Measurements from ENCODE around the gene MSTN.
"Not testable (repeated sequence)": the region's sequence is repeated elsewhere in the genome, so short reads cannot be mapped to it uniquely, and the experiment has no call there.

The MSTN gene

GRCh38 chr2:190063624-190064023 lies 1.1 kb upstream of the MSTN start:
- no peak for DNase-seq (ENCODE audit: low read depth)

DNA sequence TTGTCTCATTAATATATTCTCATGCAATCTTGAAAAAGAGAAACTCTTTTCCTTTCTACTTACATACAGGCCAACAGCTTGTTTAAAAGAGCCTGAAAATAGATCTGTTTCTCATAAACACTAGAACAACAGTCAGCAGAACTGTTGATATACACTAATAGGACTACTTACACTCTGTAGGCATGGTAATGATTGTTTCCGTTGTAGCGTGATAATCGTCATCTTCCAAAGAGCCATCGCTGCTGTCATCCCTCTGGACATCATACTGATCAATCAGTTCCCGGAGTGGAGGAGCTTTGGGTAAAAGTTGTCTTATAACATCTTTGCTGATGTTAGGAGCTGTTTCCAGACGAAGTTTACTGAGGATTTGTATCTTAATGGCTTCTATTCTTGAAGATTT lies 476 bp downstream of the MSTN start:
- no peak for DNase-seq (ENCODE audit: low read depth)

DNA sequence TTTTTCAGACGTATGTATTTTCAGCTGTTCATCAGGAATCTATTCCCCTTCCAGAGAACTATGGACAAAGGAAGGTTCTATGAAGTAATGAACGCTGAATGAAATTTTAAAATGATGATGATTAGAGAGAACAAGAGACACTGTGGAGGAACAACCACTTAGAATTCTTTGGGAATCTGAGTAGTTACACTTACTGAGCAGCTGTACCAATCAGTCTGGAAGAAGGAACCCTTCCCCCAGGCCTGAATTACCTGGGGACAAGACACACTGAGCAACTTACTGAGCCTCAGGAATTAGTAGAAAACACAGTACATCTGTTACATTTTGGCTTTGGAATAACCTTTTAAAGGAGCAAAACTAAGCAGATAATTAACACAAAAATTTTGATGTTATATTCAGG lies 1.9 kb downstream of the MSTN start:
- no peak for DNase-seq (ENCODE audit: low read depth)

- DNase-seq (ENCODE audit: low read depth): no peak
Measured at GRCh38 chr2:190060019-190060418, 2.5 kb downstream of the MSTN start.

DNA sequence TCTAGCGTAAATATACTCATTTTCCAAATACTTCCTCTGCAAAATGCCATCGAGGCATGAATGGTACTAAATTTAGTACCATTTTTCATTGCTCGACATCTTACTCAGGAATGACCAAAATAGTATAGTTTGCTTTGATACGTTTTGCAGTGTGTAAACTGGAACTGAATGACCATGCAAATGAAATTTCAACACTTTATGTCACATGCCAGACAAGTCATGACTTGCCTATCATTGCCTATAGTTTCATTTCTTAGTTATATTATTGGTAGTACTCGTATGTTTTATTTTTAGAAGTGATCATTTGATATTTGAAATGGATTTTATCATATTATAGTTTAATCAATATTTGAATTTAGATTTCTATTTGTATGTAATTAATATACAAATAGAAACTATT lies 9.1 kb downstream of the MSTN start:
- DNase-seq (ENCODE audit: low read depth): no peak

GRCh38 chr2:190052307-190052706 lies 10.2 kb downstream of the MSTN start:
- DNase-seq (ENCODE audit: low read depth): no peak

DNA sequence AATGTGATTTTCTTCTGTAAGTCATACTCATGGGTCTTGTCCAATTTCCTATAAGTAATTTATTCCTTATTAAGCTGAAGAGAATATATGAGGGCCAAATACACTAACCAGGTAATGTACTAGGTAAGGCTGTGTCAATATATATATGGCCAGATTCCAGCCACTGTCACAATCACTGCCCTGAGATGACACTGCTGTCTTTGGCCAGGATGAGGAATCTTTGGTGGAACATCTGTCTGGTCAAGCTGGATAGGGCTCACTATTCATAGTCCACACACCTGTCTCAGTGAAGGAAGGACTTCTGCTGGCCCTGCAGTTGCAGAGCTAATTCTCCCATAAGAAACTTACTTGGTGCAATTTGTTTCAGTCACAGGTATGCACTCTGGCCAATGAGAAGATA lies 11.3 kb downstream of the MSTN start:
- no peak for DNase-seq (ENCODE audit: low read depth)

DNA sequence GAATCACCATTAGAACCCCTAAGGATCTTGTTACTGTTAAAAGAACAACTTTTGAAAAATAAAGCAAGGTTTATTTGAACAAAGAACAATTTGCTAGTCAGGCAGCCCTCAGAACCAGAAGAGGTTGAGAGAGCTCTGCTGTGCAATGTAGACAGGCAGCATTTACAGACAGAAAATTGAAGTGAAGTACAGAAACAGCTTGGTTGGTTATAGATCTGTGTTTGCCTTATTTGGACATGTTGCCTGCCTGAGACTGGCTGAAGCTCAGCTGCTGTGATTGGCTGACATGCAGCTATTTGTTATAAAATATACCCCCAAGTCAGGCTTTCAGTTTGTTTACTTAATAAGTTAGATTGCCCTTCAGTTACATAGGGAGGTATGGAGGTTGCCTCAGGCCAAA lies 12.5 kb downstream of the MSTN start:
- DNase-seq (ENCODE audit: low read depth): no peak

DNA sequence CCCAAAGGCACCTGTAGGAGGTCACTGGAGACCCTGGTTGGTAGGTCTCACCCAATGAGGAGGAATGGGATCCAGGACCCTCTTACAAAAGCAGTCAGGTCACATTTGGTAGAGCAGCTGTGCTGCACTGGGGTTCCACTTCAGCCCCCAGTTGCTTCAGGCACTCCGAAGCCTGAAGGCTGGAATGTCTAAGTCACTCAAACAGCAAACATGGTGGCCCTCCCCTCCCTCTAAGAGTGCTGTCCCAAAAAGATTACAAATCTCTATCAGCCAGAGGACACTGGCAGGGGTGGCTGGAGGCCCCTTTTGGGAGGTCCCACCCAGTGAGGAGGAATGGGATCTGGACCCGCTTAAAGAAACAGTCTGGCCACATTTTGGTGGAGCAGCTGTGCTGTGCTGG lies 17.7 kb downstream of the MSTN start:
- no peak for DNase-seq (ENCODE audit: low read depth)

DNA sequence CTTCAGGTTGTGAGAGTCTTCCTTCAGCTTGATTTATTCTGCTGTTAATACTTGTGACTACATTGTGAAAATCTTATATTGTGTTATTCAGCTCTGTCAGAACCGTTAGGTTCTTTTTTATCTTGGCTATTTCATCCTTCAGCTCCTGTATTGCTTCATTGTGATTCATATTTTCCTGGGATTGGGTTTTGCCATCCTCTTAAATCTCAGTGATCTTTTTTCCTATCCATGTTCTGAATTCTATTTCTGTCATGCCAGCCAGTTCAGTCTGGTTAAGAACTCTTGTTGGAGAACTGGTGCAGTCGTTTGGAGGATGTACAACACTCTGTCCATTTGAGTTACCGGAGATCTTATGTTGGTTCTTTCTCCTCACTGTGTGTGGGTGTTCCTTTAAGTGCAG lies 19.1 kb downstream of the MSTN start:
- no peak for DNase-seq (ENCODE audit: low read depth)

- no peak for DNase-seq (ENCODE audit: low read depth)
Measured at GRCh38 chr2:190036071-190036470, 26.5 kb downstream of the MSTN start.

- DNase-seq (ENCODE audit: low read depth): not testable (repeated sequence)
Measured at GRCh38 chr2:190034417-190034816, 28.1 kb downstream of the MSTN start.

- DNase-seq (ENCODE audit: low read depth): no peak
Measured at GRCh38 chr2:190031969-190032618, 30.4 kb downstream of the MSTN start.

- DNase-seq (ENCODE audit: low read depth): no peak
Measured at GRCh38 chr2:190023860-190024259, 38.7 kb downstream of the MSTN start.

DNA sequence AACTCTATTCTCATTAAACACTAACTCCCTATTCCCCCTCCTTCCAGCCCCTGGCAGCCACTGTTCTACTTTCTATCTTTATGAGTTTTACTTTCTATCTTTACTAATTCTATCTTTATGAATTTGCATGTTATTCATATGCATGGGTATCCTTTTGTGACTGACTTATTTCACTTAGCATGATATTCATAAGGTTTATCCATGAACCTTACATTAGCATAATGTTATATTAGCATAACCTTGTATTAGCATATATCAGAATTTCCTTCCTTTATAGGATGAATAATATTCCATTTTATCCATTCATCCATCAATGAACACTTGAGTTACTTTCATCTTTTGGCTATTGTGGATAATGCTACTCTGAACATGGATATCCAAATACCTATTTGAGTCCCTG lies 41.8 kb downstream of the MSTN start:
- no peak for DNase-seq (ENCODE audit: low read depth)

DNA sequence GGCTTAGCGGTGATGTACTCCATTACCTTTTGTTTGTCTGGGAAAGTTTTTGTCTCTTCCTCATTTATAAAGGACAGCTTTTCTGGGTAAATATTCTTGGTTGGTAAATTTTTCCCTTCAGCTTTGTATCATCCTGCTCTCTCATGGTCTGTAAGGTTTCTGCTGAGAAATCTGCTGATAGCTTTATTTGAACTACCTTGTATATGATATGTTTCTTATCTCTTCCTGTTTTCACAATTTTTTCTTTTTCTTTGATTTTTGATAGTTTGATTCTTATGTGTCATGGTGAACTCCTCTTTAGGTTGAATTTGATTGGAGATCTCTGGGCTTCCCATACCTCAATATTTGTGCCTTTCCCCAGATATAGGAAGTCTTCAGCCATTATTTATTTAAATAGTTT lies 44.7 kb downstream of the MSTN start:
- DNase-seq (ENCODE audit: low read depth): no peak

GRCh38 chr2:190015969-190016368 lies 46.6 kb downstream of the MSTN start:
- DNase-seq (ENCODE audit: low read depth): not testable (repeated sequence)

All from stimulated activated CD8-positive, alpha-beta memory T cell treated with anti-CD3 and anti-CD28 coated beads, Interleukin-4, amount 100 ng/mL, for 24 hours (primary cell).